ENCODE data around the gene LRRC4C.

LRRC4C gene

DNA sequence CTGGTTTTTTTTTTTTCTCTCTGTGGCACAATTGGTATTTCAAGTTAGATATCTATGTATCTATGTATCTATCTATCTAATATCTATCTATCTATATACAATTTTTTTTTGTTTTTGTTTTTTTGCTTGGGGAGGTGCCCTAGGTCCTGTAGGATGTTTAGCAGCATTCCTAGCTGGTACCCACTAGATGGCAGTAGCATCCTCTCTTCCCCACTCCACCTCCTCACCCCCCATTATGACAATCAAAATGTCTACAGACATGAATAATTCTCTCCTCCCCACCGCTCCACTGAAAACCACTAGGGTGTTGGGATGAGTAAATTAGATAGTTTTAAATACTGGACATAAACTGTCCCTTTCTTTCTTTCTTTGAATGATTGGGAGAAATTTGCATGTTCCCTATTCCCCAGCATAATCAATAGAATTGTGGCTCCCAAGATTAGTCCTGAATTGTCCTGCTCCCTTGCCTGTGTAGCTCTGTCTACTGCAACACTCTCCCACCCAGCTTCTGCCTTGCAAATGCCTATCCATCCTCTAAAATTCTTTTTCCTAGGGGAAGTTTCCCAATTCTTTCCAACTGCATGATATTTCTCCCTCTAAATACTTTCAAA is 1152.4 kb downstream of the LRRC4C start:
- in situ Hi-C loops (cut with MboI; ENCODE audit: low sequenced_read_pairs), result no loop called here

- in situ Hi-C loops (cut with MboI; ENCODE audit: low sequenced_read_pairs), result no loop called here
These were observed 1156.8 kb downstream of the LRRC4C start for GRCh38 chr11:40302669-40303068.

DNA sequence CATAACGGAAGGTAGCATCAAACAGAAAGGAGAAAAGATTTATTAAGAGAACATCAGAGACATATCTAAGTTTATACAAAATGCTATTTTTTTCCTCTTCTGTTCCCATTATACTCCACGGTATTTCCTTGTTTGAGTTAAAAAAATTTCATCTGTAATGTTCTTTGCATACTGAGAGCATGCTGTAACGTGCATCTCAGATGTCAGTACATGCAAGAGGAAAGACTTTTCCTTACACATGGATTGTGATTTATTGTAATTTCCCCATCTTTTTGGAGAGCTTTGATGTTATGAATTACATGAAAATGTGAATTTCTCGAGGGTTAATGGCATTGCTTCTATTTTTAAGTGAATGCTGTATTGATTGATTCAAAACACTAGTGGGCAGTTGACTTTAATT is 1164.0 kb downstream of the LRRC4C start:
- in situ Hi-C loops (cut with MboI; ENCODE audit: low sequenced_read_pairs), result no loop called here

- in situ Hi-C loops (cut with MboI; ENCODE audit: low sequenced_read_pairs), result no loop called here
These were observed 1164.7 kb downstream of the LRRC4C start for GRCh38 chr11:40294741-40295140.

DNA sequence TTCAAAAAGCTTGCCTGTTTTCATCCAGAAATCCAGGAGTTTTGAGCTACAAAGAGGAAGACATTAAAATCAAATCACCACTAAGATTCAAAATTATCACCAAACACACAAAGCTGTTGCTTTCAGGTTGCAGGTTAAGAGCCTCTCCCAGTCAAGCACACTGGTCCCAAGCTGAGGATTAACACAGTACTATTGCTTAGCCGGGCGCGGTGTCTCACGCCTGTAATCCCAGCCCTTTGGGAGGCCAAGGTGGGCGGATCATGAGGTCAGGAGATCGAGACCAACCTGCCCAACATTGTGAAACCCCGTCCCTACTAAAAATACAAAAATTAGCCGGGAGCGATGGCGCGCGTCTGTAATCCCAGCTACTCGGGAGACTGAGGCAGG is 1165.1 kb downstream of the LRRC4C start:
- in situ Hi-C loops (cut with MboI; ENCODE audit: low sequenced_read_pairs), result no loop called here

GRCh38 chr11:40293655-40294348 is 1165.7 kb downstream of the LRRC4C start:
- in situ Hi-C loops (cut with MboI; ENCODE audit: low sequenced_read_pairs), result no loop called here

DNA sequence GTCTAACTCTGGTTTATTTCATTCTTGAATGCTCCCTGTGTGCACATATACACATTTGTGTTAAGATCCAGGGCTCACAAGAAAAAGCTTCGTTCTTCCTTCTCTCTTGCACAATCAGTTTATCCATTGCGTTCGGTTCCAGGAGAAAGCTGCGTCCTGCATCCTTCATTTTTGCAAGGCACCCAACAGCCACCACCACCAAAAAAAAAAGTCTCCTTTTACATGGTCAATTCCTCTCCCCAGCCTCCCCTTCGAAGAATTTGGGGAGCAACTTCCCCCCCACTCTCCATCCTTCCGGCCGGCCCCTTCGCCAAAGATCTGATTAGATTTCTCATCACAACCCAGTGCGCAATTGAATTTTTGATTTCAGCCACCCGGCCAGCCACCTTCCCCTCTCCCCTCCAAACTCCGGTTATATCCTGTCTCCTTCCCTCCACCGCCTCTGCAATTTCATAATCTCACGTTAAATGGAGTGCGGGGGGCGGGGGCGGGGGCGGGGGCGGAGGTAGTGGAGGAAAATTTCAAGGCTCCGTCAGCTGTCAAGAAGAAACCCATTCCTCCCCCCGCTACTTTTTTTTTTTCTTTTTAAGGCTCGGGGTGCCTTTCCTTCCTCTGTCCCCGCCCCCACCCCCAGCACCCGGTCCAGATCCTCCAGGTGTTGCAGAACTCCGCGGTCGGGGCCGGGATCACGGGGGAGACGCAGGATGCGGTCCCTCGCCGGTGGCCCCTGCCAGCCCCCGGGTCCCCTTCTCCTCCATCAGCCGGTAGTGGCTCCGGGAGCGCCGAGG is 1166.5 kb downstream of the LRRC4C start:
- in situ Hi-C loops (cut with MboI; ENCODE audit: low sequenced_read_pairs), result no loop called here

DNA sequence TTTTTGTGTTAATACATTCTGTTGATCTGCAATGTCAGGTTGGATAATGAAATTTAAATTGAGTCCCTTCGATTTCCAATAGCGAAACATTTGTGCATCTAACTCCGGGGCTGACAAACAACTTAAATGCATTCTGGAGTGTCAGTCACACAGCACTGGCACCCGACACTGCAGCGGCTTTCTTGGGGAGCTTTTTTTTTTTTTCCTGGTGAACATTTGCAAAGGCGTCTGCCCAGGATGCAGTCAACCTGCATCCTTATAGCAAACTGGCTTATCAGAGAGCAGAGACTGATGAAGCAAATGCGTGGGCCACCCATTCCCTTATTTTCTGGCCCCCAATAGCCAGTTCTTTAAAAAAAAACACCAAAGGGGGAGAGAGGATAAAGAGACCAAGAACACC is 1167.7 kb downstream of the LRRC4C start:
- in situ Hi-C loops (cut with MboI; ENCODE audit: low sequenced_read_pairs), result no loop called here

DNA sequence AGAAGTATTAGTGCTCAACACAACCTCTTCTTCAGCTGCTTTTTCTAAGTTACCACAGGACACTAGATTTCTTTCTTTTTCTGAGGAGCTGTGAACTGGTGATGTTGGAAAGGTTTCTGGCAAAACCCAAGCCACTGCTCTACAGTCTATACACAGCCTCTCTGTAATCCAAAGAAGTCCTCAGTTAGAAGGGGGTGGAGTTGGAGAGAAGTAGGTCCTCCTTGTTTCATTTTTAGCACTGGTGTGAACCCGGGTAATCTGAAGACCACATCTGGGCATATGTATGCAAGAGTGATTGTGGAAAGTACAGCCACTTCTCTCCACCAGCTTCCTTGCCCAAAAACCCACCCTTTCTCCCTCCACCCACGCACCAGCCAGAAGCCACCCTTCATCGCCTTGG is 1168.1 kb downstream of the LRRC4C start:
- in situ Hi-C loops (cut with MboI; ENCODE audit: low sequenced_read_pairs), result no loop called here

DNA sequence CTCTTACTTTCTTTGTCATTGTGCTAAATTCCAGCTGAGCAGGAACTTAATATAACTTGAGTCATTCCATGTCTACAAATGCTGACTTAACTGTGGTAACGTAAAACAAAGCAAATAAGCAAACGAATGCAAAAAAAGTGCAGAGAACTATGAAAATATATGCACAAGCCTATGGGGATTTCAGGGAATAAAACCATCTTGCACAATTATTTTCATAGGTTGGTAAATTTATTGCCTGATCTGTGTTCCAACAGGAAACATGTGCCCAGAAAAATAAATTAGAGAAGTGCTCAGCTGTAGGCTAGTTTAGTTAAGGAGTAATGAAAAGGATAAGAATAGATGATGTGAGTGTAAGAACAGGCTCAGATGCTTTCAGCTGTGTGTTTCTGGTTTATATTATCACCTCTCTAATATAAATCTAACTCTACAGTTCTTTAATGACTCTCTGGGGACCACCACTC is 1169.3 kb downstream of the LRRC4C start:
- in situ Hi-C loops (cut with MboI; ENCODE audit: low sequenced_read_pairs), result no loop called here

DNA sequence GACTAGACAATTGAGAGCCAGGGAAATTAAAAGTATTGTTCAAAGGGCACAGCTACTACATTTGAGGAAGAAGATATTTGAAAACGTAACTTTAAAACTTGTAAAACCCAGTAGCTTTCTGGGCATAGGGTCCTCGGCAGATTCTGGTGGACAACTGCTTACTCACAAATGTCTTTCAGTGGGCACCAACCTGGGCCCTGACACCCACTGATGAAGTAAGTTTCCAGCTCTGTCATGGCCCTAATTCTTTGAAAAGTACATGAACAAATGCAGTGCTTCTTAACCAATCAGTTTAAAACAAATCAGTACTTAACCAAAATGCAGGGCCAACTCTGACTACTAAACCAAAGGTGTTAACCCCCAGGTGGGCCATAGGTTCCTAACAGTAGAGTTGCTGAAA is 1170.1 kb downstream of the LRRC4C start:
- in situ Hi-C loops (cut with MboI; ENCODE audit: low sequenced_read_pairs), result no loop called here

- in situ Hi-C loops (cut with MboI; ENCODE audit: low sequenced_read_pairs), result no loop called here
These were observed 1171.3 kb downstream of the LRRC4C start for GRCh38 chr11:40287916-40288803.

DNA sequence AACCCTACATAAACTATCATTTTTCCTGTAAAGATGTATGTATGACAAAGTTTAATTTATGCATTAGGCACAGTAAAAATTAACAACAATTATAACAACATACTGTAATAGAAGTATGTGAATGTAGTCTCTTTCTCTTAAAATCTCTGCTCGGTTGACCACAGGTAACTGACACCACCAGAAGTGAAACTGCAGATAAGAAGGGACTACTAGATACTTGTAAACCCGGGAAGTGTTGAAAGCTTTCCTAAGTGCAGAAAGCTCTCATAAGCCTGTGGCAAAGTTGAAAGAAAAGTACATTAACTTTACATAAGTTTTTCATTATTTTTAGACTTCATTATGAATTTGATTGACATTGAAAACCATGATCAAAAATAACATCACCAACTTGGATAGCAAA is 1173.3 kb downstream of the LRRC4C start:
- in situ Hi-C loops (cut with MboI; ENCODE audit: low sequenced_read_pairs), result no loop called here

GRCh38 chr11:40285558-40285957 is 1173.9 kb downstream of the LRRC4C start:
- in situ Hi-C loops (cut with MboI; ENCODE audit: low sequenced_read_pairs), result no loop called here

DNA sequence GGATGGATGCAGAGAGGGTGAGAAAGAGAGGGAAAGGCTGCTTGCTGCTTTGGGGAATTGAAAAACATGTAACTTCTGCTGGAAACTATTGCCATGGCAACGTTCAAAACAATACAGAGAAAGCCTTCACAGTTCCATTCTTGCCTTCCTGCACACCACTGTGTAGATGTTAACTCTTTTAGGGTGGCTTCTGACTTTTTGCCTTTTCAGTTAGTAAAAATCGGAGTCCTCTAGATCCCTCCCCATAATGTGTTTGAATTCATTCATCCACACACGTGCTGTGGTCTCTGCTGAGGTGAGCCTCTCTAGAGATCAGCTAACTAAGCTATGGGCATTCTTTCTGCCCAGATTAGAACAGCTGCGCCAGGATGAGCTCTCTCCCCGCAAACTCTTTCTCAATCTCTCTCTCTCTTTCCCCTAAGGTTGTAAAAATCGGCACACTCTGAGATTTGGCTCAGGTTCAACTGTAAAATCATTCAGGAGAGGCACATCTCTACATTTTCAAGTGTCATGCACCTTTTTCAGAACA is 1178.3 kb downstream of the LRRC4C start:
- in situ Hi-C loops (cut with MboI; ENCODE audit: low sequenced_read_pairs), result no loop called here

GRCh38 chr11:40280159-40281051 is 1179.0 kb downstream of the LRRC4C start:
- in situ Hi-C loops (cut with MboI; ENCODE audit: low sequenced_read_pairs), result no loop called here

DNA sequence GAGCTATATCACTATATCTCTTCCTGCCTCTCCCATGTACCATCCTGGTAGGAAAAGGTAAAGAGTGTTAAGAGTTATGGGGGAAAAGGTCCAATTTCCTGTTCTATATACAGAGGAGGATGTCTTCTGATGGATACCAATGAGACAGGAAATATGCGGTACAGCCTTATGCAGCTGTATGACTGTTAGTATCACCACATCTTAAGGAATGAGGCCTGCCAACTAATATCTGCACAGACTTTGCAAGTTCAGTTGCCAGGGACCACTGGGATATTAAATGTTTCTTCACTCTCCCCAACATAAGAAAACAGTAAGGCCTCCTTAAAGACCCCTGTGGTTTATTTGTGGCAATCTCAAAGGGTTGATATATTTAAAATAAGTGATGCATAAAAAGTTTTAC is 1182.5 kb downstream of the LRRC4C start:
- in situ Hi-C loops (cut with MboI; ENCODE audit: low sequenced_read_pairs), result no loop called here

- in situ Hi-C loops (cut with MboI; ENCODE audit: low sequenced_read_pairs), result no loop called here
These were observed 1185.4 kb downstream of the LRRC4C start for GRCh38 chr11:40274017-40274416.

DNA sequence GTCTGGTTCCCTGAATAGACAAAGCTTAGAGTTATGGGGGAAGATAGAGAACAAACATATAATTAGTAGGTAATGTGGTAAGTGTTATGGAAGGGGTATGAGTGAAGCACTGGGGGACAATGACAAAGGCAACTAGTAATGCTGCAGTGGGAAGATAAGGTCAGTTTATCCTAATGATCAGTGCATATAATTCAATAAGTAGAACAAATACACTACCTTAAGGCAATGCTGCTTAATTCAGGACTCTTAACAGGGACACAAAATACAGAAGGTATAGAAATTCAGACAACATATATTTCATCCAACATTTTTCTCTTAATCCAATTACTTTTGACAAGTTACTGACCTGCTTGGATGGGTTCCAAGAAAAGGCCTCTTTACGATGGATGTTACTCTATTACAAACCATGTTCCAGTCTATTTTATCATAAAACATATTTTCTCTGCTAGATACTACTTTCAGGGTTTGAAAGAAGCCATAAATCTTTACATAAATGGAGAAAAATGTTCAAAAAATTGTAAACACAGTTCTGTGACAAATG is 1186.2 kb downstream of the LRRC4C start:
- in situ Hi-C loops (cut with MboI; ENCODE audit: low sequenced_read_pairs), result no loop called here

Measured in hTERT RPE-1 (cell line).